Smooth muscle cell (in vitro differentiated cells): Measurements from ENCODE around the gene CLSTN1. TPM values are rescaled to one million over a fixed set of nuclear protein-coding genes. Genes with fewer than 3 reads are reported as not detected.

ENCODE experiments used
- DNase-seq: peaks from one replicate; lab custom pipeline; 2025; ENCODE audit not compliant: unreplicated experiment; lab: John Stamatoyannopoulos, UW
- H2AFZ ChIP-seq: fragments of 200-600 bp; sonication (generic); 2 replicates; pipeline ENCODE4 v1.6.0; 2016; ENCODE audit warnings: antibody characterized with exemption, low read depth, mild to moderate bottlenecking
- H3F3A ChIP-seq: fragments of 200-600 bp; sonication (generic); 2 replicates; pipeline ENCODE4 v1.6.0; 2017; ENCODE audit warnings: antibody characterized with exemption, low read depth
- H3K27ac ChIP-seq: fragments of 200-600 bp; sonication (generic); 2 replicates; pipeline ENCODE4 v1.5.1; 2016; ENCODE audit warnings: low read depth, mild to moderate bottlenecking
- H3K27me3 ChIP-seq: fragments of 200-600 bp; sonication (generic); 2 replicates; pipeline ENCODE4 v1.6.1; 2016; ENCODE audit warnings: low read depth, mild to moderate bottlenecking
- H3K36me3 ChIP-seq: fragments of 200-600 bp; sonication (generic); 2 replicates; pipeline ENCODE4 v1.5.1; 2016; ENCODE audit warnings: low read depth
- H3K4me1 ChIP-seq: fragments of 200-600 bp; sonication (generic); 2 replicates; pipeline ENCODE4 v1.5.1; 2016; ENCODE audit warnings: low read depth
- H3K4me2 ChIP-seq: fragments of 200-600 bp; sonication (generic); 2 replicates; pipeline ENCODE4 v1.6.0; 2016; ENCODE audit warnings: mild to moderate bottlenecking
- H3K4me3 ChIP-seq: fragments of 200-600 bp; sonication (generic); 2 replicates; pipeline ENCODE4 v1.5.1; 2016; ENCODE audit warnings: mild to moderate bottlenecking
- H3K79me2 ChIP-seq: fragments of 200-600 bp; sonication (generic); 2 replicates; pipeline ENCODE4 v1.6.0; 2016; ENCODE audit warnings: low read depth, mild to moderate bottlenecking
- H3K9ac ChIP-seq: fragments of 200-600 bp; sonication (generic); 2 replicates; pipeline ENCODE4 v1.6.0; 2016; ENCODE audit warnings: low read depth
- H3K9me3 ChIP-seq: fragments of 200-600 bp; sonication (generic); replicated peaks from 2 replicates; pipeline ENCODE4 v1.5.1; 2016; ENCODE audit warnings: low read depth
- H4K20me1 ChIP-seq: fragments of 200-600 bp; sonication (generic); 2 replicates; pipeline ENCODE4 v1.6.0; 2016; ENCODE audit warnings: low read depth
- WGBS: methylation state at CpG from one replicate; pipeline ENCODE4 v1.1.7; 2016; ENCODE audit warnings: low lambda C conversion rate; 5-methylcytosine and 5-hydroxymethylcytosine counted together
- polyA plus RNA-seq: library from polyadenylated mRNA; unstranded; fragments of >200 nt; fragmentation: Nextera tagmentation; extraction: Ambion mirVana; gene quantifications from 2 replicates; pipeline ENCODE4 v1.2.1, GENCODE V29; 2016
- total RNA-seq: library from RNA; depleted of rRNA; stranded (reverse); fragments of >200 nt; gene quantifications from 2 replicates; pipeline ENCODE4 v1.2.3, GENCODE V29; 2014
- TF ChIP-seq, protein P1 (sequence below): fragments of 200-600 bp; sonication (generic); IDR thresholded peaks from 2 replicates; pipeline ENCODE4 v1.5.1; 2017; ENCODE audit warnings: borderline replicate concordance, mild to moderate bottlenecking, antibody characterized with exemption; ENCODE audit not compliant: insufficient read depth, poor library complexity, severe bottlenecking

CLSTN1 gene
- total and polyA plus RNA-seq, 2 experiments from 2014 or later, result 51.3 to 83.5 TPM

DNA sequence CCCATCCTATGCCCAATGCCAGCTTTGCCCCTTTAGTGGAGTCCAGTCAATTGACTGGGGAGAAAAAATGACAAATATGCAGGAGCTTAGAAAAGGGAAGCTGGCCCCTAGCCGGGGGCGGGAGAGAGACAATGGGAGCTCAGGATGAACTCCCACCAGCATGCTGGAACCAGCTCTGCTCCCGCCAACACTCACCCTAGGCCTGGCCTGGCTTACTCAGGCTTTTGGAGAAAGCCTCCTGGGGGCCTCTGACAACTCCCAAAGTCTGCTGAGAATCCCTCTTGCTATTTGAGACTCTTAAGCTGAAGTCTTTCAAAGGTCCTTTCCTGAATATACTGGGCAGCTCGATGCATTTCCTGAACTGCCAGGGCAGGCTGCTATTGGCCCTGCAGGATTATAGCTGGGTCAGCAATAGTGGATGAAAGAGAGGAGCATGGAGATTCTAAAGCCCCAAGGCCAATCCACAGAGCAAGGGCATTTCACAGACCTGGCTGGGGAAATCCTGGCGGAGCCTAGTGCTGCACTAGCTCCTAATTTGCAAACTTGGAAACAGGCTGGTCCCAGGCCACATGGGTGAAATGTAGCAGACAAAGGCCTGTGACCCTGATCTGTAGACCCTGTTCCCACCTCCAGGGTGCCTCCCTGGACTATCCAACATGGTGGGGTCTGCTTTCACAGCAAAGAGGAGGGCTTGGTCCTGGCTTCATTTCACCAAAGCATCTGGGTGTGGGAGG is 35.7 kb upstream of the CLSTN1 start:
- H4K20me1 ChIP-seq, result no peaks in the 10 kb centered on the region
- no peak for DNase-seq
- H3K9me3 ChIP-seq, result no peaks in the 10 kb centered on the region
- H3F3A ChIP-seq, result no peaks in the 10 kb centered on the region
- no peak overlapping the region for H2AFZ ChIP-seq
- 56% methylated on average over 5 of the region's 5 CpGs for WGBS
- H3K79me2 ChIP-seq, result no peaks in the 10 kb centered on the region
- TF ChIP-seq, protein P1, sequence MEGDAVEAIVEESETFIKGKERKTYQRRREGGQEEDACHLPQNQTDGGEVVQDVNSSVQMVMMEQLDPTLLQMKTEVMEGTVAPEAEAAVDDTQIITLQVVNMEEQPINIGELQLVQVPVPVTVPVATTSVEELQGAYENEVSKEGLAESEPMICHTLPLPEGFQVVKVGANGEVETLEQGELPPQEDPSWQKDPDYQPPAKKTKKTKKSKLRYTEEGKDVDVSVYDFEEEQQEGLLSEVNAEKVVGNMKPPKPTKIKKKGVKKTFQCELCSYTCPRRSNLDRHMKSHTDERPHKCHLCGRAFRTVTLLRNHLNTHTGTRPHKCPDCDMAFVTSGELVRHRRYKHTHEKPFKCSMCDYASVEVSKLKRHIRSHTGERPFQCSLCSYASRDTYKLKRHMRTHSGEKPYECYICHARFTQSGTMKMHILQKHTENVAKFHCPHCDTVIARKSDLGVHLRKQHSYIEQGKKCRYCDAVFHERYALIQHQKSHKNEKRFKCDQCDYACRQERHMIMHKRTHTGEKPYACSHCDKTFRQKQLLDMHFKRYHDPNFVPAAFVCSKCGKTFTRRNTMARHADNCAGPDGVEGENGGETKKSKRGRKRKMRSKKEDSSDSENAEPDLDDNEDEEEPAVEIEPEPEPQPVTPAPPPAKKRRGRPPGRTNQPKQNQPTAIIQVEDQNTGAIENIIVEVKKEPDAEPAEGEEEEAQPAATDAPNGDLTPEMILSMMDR, result no peak
- H3K9ac ChIP-seq, result no peak overlapping the region
- H3K4me3 ChIP-seq, result no peak overlapping the region
- no peak overlapping the region for H3K4me2 ChIP-seq
- no peaks in the 10 kb centered on the region for H3K36me3 ChIP-seq
- no peaks in the 10 kb centered on the region for H3K27me3 ChIP-seq
- H3K4me1 ChIP-seq, result peaks cover 11% of the 10 kb centered on the region
- H3K27ac ChIP-seq, result no peak overlapping the region

DNA sequence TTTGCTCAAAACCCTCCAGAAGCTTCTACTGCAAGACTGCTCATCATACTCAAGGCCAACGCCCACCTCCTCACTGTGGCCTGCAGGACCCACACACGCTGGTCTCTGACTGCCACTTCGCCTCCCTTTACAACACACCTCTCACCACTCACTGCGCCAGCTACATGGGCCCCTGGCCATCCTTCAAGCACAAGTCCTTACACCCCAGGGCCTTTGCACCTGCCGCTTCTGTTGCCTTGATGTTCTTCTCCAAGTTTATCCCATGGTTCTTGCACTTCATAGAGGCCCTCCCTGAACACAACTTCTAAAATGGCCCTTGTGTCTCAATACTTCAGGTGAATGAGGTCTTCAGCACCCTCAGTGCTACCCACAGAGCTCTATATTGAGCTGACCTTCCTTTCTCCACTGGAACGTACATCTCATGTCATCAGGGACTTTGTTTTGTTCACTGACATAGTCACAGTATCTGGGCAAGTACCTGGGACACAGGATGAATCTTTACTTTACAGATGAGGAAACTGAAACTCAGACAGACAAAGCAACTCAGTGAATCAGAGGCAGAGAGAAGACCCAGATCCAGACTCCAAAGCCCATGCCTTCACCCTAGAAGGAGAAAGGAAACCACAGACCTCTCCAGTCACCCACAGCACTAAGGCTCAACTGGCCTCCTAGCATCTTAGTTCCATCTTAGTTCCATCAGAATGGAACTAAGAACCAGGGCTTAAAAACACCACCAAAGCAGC is 34.7 kb upstream of the CLSTN1 start:
- TF ChIP-seq, protein P1, result no peak
- H3K27me3 ChIP-seq, result no peaks in the 10 kb centered on the region
- H3K4me2 ChIP-seq, result no peak overlapping the region
- no peaks in the 10 kb centered on the region for H3K36me3 ChIP-seq
- WGBS, result 97% methylated on average over 6 of the region's 6 CpGs
- H3K79me2 ChIP-seq, result no peaks in the 10 kb centered on the region
- H3K9me3 ChIP-seq, result no peaks in the 10 kb centered on the region
- H3F3A ChIP-seq, result no peaks in the 10 kb centered on the region
- H3K27ac ChIP-seq, result no peak overlapping the region
- H4K20me1 ChIP-seq, result no peaks in the 10 kb centered on the region
- H3K4me3 ChIP-seq, result no peak overlapping the region
- peaks cover 11% of the 10 kb centered on the region for H3K4me1 ChIP-seq
- H2AFZ ChIP-seq, result no peak overlapping the region
- H3K9ac ChIP-seq, result no peak overlapping the region
- no peak for DNase-seq

DNA sequence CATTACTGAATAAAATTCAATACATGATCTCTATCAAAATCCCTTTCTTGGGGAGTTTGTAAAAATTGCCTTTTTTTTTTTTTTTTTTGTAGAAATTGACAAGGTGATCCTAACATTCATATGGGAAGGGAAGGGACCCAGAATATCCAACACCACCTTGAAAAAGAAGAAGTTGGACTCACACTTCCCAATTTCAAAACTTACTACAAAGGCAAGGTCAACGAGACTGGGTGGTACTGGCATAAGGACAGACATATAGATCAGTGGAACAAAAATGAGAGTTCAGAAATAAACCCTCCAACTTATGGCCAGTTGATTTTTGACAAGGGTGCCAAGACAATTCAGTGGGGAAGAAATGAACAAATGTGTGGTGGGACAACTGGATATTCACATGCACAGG is 31.4 kb upstream of the CLSTN1 start:
- TF ChIP-seq, protein P1, result no peak
- WGBS, result 97% methylated on average over 1 of the region's 1 CpG

More for the DNA sequence above, 31.4 kb upstream of the CLSTN1 start:
- Histone ChIP-seq H3K4me2 (no peak overlapping the region), H3K79me2 (no peaks in the 10 kb centered on the region), H3K4me1 (peaks cover 11% of the 10 kb centered on the region), H3K27me3 (no peaks in the 10 kb centered on the region), H3F3A (no peaks in the 10 kb centered on the region), H3K4me3 (no peak overlapping the region), H4K20me1 (no peaks in the 10 kb centered on the region), H2AFZ (no peak overlapping the region), H3K9me3 (no peaks in the 10 kb centered on the region), H3K9ac (no peak overlapping the region), H3K36me3 (no peaks in the 10 kb centered on the region), H3K27ac (no peak overlapping the region)
- DNase-seq, result no peak
